RWPE2 (cell line): ENCODE measurements around the gene PTPRN2.

Source experiments
- ATAC-seq: fragments of 200-7000 bp; cut with Tn5 transposase; 3 replicates; pipeline ENCODE4 v1.9.1; 2021; ENCODE audit warnings: low read depth
- DNase-seq: peaks from one replicate; pipeline ENCODE4 v3.0.0-alpha.2; 2020; ENCODE audit warnings: low spot score
- H3K27ac ChIP-seq: fragments of 450-650 bp; 2 replicates; pipeline ENCODE4 v1.5.1; 2017; ENCODE audit warnings: mild to moderate bottlenecking; ENCODE audit not compliant: poor library complexity, severe bottlenecking
- H3K27me3 ChIP-seq: fragments of 250-450 bp; sonication (Bioruptor Pico); 2 replicates; pipeline ENCODE4 v1.5.1; 2021; ENCODE audit warnings: mild to moderate bottlenecking, moderate library complexity; ENCODE audit not compliant: insufficient read depth, poor library complexity, severe bottlenecking
- H3K36me3 ChIP-seq: fragments of 250-450 bp; sonication (Bioruptor Pico); 2 replicates; pipeline ENCODE4 v1.5.1; 2020; ENCODE audit warnings: low read depth, mild to moderate bottlenecking, moderate library complexity
- H3K4me1 ChIP-seq: fragments of 250-450 bp; sonication (Bioruptor Pico); 2 replicates; pipeline ENCODE4 v1.5.1; 2021; ENCODE audit warnings: mild to moderate bottlenecking, moderate library complexity; ENCODE audit not compliant: insufficient read depth, poor library complexity, severe bottlenecking
- H3K4me3 ChIP-seq: fragments of 250-450 bp; sonication (Bioruptor Pico); 2 replicates; pipeline ENCODE4 v1.5.1; 2021; ENCODE audit warnings: mild to moderate bottlenecking, moderate library complexity; ENCODE audit not compliant: severe bottlenecking
- H3K9me3 ChIP-seq: fragments of 250-450 bp; sonication (Bioruptor Pico); 2 replicates; pipeline ENCODE4 v1.5.1; 2021; ENCODE audit warnings: mild to moderate bottlenecking, moderate library complexity; ENCODE audit not compliant: severe bottlenecking
- TF ChIP-seq, protein P1 (sequence below): fragments of 450-650 bp; IDR thresholded peaks from one replicate; pipeline ENCODE4 v1.5.1; 2017; ENCODE audit warnings: mild to moderate bottlenecking, moderate library complexity; ENCODE audit not compliant: poor library complexity, severe bottlenecking

Gene PTPRN2

DNA sequence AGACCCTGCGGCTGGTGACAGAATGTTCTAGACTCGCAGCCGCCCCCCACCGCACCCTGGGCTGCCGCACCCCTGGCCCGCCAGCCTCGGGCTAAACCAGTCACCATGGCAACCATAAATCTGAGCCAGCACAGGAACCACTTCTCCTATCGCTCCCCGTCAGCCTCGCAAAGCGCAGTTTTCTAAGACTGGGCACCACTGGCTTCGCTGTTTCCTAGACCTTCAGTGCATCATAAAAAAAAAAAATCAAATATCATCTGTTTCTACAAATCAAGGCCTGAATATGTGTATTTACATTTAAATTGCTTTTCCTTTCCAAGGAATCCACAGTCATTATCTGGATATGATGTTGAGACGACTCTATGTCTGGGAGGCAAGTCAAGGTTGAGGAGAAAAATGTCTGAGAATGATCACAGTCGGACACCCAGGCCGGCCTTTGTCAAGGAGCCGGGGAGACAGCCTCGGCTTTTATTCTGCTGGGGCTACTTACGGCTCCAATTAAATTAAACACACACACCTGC lies 99.9 kb downstream of the PTPRN2 start:
- no peaks in the 10 kb centered on the region for H3K9me3 ChIP-seq
- H3K27me3 ChIP-seq, result no peaks in the 10 kb centered on the region
- no peak overlapping the region for H3K4me3 ChIP-seq
- H3K36me3 ChIP-seq, result no peaks in the 10 kb centered on the region
- no peaks in the 10 kb centered on the region for H3K4me1 ChIP-seq
- ATAC-seq (no peak), DNase-seq (no peak)
- TF ChIP-seq, protein P1, sequence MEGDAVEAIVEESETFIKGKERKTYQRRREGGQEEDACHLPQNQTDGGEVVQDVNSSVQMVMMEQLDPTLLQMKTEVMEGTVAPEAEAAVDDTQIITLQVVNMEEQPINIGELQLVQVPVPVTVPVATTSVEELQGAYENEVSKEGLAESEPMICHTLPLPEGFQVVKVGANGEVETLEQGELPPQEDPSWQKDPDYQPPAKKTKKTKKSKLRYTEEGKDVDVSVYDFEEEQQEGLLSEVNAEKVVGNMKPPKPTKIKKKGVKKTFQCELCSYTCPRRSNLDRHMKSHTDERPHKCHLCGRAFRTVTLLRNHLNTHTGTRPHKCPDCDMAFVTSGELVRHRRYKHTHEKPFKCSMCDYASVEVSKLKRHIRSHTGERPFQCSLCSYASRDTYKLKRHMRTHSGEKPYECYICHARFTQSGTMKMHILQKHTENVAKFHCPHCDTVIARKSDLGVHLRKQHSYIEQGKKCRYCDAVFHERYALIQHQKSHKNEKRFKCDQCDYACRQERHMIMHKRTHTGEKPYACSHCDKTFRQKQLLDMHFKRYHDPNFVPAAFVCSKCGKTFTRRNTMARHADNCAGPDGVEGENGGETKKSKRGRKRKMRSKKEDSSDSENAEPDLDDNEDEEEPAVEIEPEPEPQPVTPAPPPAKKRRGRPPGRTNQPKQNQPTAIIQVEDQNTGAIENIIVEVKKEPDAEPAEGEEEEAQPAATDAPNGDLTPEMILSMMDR, result no peak
- no peak overlapping the region for H3K27ac ChIP-seq

DNA sequence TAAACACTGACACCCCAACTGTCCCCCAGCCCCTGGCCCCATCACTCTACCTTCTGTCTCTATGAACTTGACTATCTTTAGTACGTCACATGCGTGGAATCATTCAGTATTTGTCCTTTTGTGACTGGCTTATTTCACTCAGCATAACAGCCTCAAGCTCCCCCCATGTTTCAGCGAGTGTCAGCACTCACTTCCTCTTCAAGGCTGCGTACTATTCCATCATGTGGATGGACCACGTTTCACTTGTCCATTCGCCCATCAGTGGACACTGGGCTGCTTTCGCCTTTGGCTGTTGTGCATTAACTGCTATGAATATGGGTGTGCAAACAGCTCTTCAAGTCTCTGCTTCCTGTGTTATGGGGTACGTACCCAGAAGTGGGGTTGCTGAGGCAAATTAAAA lies 100.7 kb downstream of the PTPRN2 start:
- Histone ChIP-seq H3K9me3 (no peaks in the 10 kb centered on the region), H3K4me3 (no peak overlapping the region), H3K27ac (no peak overlapping the region), H3K27me3 (no peaks in the 10 kb centered on the region), H3K4me1 (no peaks in the 10 kb centered on the region), H3K36me3 (no peaks in the 10 kb centered on the region)
- ATAC-seq (no peak), DNase-seq (no peak)
- TF ChIP-seq, protein P1, result no peak

DNA sequence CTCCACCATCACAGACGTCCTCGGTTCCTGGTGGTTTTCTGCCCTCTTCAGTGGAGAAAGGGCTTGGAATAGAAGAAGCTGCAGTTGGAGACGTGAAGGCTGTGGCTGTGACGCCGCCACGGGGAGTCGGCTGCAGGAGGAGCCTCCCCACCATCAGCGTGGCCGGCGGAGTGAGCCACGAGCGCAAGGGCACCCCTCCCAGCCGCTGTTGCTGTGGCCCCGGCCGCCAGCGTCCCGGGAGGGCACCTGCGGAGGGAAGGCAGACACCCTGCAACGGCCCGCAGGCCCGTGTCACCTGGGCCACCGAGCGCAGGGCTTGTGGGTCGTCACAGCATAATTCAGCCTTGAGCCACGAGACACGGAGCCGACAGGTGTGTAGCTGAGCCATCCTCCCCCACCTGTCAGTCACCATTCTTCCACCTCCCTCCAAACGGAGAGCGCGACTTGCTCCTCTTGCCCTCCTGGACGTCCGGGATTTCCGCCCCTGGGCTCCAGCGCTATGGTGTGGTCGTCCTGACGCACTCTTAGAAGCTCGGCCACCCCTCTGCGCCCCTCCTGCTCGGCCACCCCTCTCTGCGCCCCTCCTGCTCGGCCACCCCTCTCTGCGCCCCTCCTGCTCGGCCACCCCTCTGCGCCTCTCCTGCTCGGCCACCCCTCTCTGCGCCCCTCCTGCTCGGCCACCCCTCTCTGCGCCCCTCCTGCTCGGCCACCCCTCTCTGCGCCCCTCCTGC lies 102.7 kb downstream of the PTPRN2 start:
- Histone ChIP-seq H3K4me3 (no peak overlapping the region), H3K9me3 (no peaks in the 10 kb centered on the region), H3K4me1 (no peaks in the 10 kb centered on the region), H3K27ac (no peak overlapping the region), H3K36me3 (no peaks in the 10 kb centered on the region), H3K27me3 (no peaks in the 10 kb centered on the region)
- ATAC-seq, result no peak
- TF ChIP-seq, protein P1, result no peak
- no peak for DNase-seq

DNA sequence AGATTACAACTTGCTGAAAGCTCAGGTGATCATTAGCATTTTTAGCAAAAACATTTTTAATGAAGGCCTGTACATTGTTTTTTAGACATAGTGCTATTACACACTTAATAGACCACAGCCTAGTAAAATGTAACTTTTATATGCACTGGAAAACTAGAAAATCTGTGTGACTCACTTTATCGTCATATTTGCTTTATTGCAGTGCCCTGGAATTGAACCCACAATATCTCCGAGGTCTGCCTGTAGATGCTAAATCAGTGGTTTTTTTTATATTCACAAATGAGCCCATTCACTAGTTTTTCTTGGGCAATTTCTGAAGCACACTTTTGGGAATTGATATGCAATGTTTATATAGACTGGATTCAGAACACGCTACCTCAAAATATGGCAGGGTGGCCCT lies 105.1 kb downstream of the PTPRN2 start:
- H3K9me3 ChIP-seq, result no peaks in the 10 kb centered on the region
- H3K27me3 ChIP-seq, result no peaks in the 10 kb centered on the region
- no peak overlapping the region for H3K27ac ChIP-seq
- ATAC-seq, result no peak
- H3K36me3 ChIP-seq, result no peaks in the 10 kb centered on the region
- H3K4me1 ChIP-seq, result no peaks in the 10 kb centered on the region
- TF ChIP-seq, protein P1, result no peak
- H3K4me3 ChIP-seq, result no peak overlapping the region
- DNase-seq, result no peak

DNA sequence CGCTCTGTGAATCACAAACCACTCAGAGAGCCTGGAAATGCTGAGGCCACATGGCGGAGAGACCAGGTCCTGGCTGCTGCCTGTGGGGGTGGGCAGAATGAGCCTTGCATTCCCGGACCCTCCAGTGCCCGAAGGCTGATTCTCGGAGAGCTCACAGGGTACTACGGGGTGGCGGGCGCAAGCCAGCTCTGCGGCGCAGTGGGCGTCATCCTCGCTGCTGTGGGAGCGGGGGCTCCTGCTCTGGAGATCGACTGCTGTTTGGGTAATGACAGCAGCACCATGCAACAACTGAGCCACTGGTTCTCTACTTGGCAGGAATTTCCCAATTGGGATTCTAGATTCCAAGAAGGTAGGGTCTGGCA lies 108.0 kb downstream of the PTPRN2 start:
- Histone ChIP-seq H3K36me3 (no peaks in the 10 kb centered on the region), H3K27ac (no peak overlapping the region), H3K4me3 (no peak overlapping the region), H3K27me3 (no peaks in the 10 kb centered on the region), H3K4me1 (no peaks in the 10 kb centered on the region), H3K9me3 (no peaks in the 10 kb centered on the region)
- no peak for DNase-seq
- TF ChIP-seq, protein P1, result no peak
- ATAC-seq, result no peak
